ENCODE results near the gene TEX53. TPM values are rescaled to one million over a fixed set of nuclear protein-coding genes. Genes with fewer than 3 reads are reported as not detected.

The TEX53 gene

GRCh38 chr9:114607671-114608524 is 49.7 kb downstream of the TEX53 start:
- no peak overlapping the region for H2BK15ac ChIP-seq (ENCODE audit: low read length)
- H3K4me1 ChIP-seq (ENCODE audit: control insufficient read depth in 2 of 2, insufficient read depth in 1 of 2, low read depth in 1 of 2, low read length in 2 of 2) = peaks cover 2 to 15% of the 10 kb centered on the region in 2 donors
- H3K9ac ChIP-seq (ENCODE audit: low read depth, low read length, poor library complexity) = no peak overlapping the region
- no peak overlapping the region for H2BK12ac ChIP-seq (ENCODE audit: low read length)
- no peak overlapping the region for H2AK5ac ChIP-seq (ENCODE audit: low read depth, low read length)
- no peak for DNase-seq (ENCODE audit: low spot score)
- H3K4me2 ChIP-seq (ENCODE audit: insufficient read depth, low read length, poor library complexity, severe bottlenecking) = no peak overlapping the region
- H3K36me3 ChIP-seq (replicated peaks in 1 of 2; ENCODE audit: control insufficient read depth in 2 of 2, insufficient read depth in 2 of 2, low read length in 2 of 2) = no peaks in the 10 kb centered on the region
- H4K91ac ChIP-seq (ENCODE audit: low read depth, low read length, poor library complexity) = no peak overlapping the region
- no peak overlapping the region for H2BK120ac ChIP-seq (ENCODE audit: low read depth, low read length)
- H2AFZ ChIP-seq (ENCODE audit: low read length) = no peak overlapping the region
- no peak overlapping the region for H3K27ac ChIP-seq (replicated peaks; ENCODE audit: low read length)
- no peak overlapping the region for H4K8ac ChIP-seq (ENCODE audit: low read depth, low read length)
- no peak overlapping the region for H3K4me3 ChIP-seq (ENCODE audit: low read length in 2 of 2)
- H2BK5ac ChIP-seq (ENCODE audit: low read length) = no peak overlapping the region
- peaks cover 0 to 6% of the 10 kb centered on the region in 2 donors for H3K9me3 ChIP-seq (replicated peaks in 1 of 2; ENCODE audit: control insufficient read depth in 2 of 2, insufficient read depth in 1 of 2, low read depth in 1 of 2, low read length in 2 of 2)
- peaks cover 0 to 18% (median 2%) of the 10 kb centered on the region in 3 experiments for H3K27me3 ChIP-seq (ENCODE audit: control insufficient read depth in 3 of 3, insufficient read depth in 3 of 3, low read depth in 1 of 3, low read length in 3 of 3)
- no peak overlapping the region for H3K23ac ChIP-seq (ENCODE audit: low read depth, low read length, poor library complexity)
- H3K4ac ChIP-seq (ENCODE audit: low read length) = no peak overlapping the region
- WGBS, 2 donors (ENCODE audit: extremely low coverage in 2 of 2, insufficient read length in 2 of 2, insufficient replicate concordance in 1 of 2) = 100% methylated on average over 1 of the region's 6 CpGs; no CpG with 5 or more reads in 1 of the 2 donors
- no peak overlapping the region for H3K14ac ChIP-seq (ENCODE audit: low read length)
- H3K18ac ChIP-seq (ENCODE audit: low read length) = no peak overlapping the region
- no peaks in the 10 kb centered on the region for H3K79me1 ChIP-seq (ENCODE audit: low read depth, low read length)

- no peak overlapping the region for H3K27ac ChIP-seq (replicated peaks; ENCODE audit: low read length)
- H3K27me3 ChIP-seq (ENCODE audit: control insufficient read depth in 3 of 3, insufficient read depth in 3 of 3, low read depth in 1 of 3, low read length in 3 of 3) = peaks cover 0 to 6% (median 2%) of the 10 kb centered on the region in 3 experiments
- no peak overlapping the region for H3K18ac ChIP-seq (ENCODE audit: low read length)
- H3K9ac ChIP-seq (ENCODE audit: low read depth, low read length, poor library complexity) = no peak overlapping the region
- H2BK5ac ChIP-seq (ENCODE audit: low read length) = no peak overlapping the region
- no peak overlapping the region for H3K4ac ChIP-seq (ENCODE audit: low read length)
- no peak overlapping the region for H2BK120ac ChIP-seq (ENCODE audit: low read depth, low read length)
- no peak overlapping the region for H2AFZ ChIP-seq (ENCODE audit: low read length)
- no peak overlapping the region for H4K91ac ChIP-seq (ENCODE audit: low read depth, low read length, poor library complexity)
- H3K23ac ChIP-seq (ENCODE audit: low read depth, low read length, poor library complexity) = no peak overlapping the region
- no peak for DNase-seq (ENCODE audit: low spot score)
- no peak overlapping the region for H3K4me3 ChIP-seq (ENCODE audit: low read length in 2 of 2)
- no peaks in the 10 kb centered on the region for H3K79me1 ChIP-seq (ENCODE audit: low read depth, low read length)
- no peak overlapping the region for H4K8ac ChIP-seq (ENCODE audit: low read depth, low read length)
- H3K14ac ChIP-seq (ENCODE audit: low read length) = no peak overlapping the region
- H3K9me3 ChIP-seq (replicated peaks in 1 of 2; ENCODE audit: control insufficient read depth in 2 of 2, insufficient read depth in 1 of 2, low read depth in 1 of 2, low read length in 2 of 2) = peaks cover 0 to 6% of the 10 kb centered on the region in 2 donors
- no peak overlapping the region for H2AK5ac ChIP-seq (ENCODE audit: low read depth, low read length)
- H3K4me2 ChIP-seq (ENCODE audit: insufficient read depth, low read length, poor library complexity, severe bottlenecking) = no peak overlapping the region
- H2BK12ac ChIP-seq (ENCODE audit: low read length) = no peak overlapping the region
- no peaks in the 10 kb centered on the region for H3K36me3 ChIP-seq (replicated peaks in 1 of 2; ENCODE audit: control insufficient read depth in 2 of 2, insufficient read depth in 2 of 2, low read length in 2 of 2)
- no peak overlapping the region for H2BK15ac ChIP-seq (ENCODE audit: low read length)
- peaks cover 2 to 7% of the 10 kb centered on the region in 2 donors for H3K4me1 ChIP-seq (ENCODE audit: control insufficient read depth in 2 of 2, insufficient read depth in 1 of 2, low read depth in 1 of 2, low read length in 2 of 2)
Observed at GRCh38 chr9:114606597-114607207, 50.9 kb downstream of the TEX53 start.

Small RNA genes within 50 kb of the gene (small RNA-seq; reads per million reads assigned to genes)
- not detected for gene RF00019 (ENCODE audit: insufficient read depth)
